Measurements from ENCODE around the gene SLC39A13. TPM values are rescaled to one million over a fixed set of nuclear protein-coding genes. Genes with fewer than 3 reads are reported as not detected.

The SLC39A13 gene
- total and polyA plus RNA-seq, 2 donors (not counting 1 experiment from before 2014, with no cell fraction given) = 62.9 to 88.7 TPM

- no peak for TF ChIP-seq CTCF (conservative IDR thresholded peaks at IDR 0.05 in 1 of 2, IDR thresholded peaks at IDR 0.05 in 1 of 2; ENCODE audit: low read depth in 1 of 2, low read length in 2 of 2)
- no peak for TF ChIP-seq EZH2 (IDR thresholded peaks at IDR 0.05; ENCODE audit: low read length, missing control alignments)
- no peaks in the 10 kb centered on the region for H3K79me2 ChIP-seq (ENCODE audit: control insufficient read depth, insufficient read depth, low read length)
- H3K9ac ChIP-seq (ENCODE audit: insufficient read depth, low read length) = peak overlapping the region; percentile 42
- no peak for DNase-seq (ENCODE audit: low read depth in 2 of 2)
- H3K4me3 ChIP-seq (replicated peaks in 1 of 4; ENCODE audit: control extremely low read depth in 1 of 4, insufficient read depth in 1 of 4, low read depth in 3 of 4, low read length in 4 of 4) = no peak overlapping the region
- H3K4me1 ChIP-seq (ENCODE audit: control insufficient read depth, extremely low read depth, insufficient read depth, low read length) = peaks cover 10% of the 10 kb centered on the region
- peak overlapping the region; percentile 41 for H2AFZ ChIP-seq (ENCODE audit: low read length)
- H3K9me3 ChIP-seq (ENCODE audit: control insufficient read depth, insufficient read depth, low read depth, low read length) = no peaks in the 10 kb centered on the region
- H3K27ac ChIP-seq (ENCODE audit: insufficient read depth, low read length) = peak overlapping the region; percentile 51
- H3K36me3 ChIP-seq (ENCODE audit: control insufficient read depth, insufficient read depth, low read length) = no peaks in the 10 kb centered on the region
- H4K20me1 ChIP-seq (ENCODE audit: control insufficient read depth, extremely low read depth, insufficient read depth, low read length) = no peaks in the 10 kb centered on the region
- no peak overlapping the region for H3K4me2 ChIP-seq (ENCODE audit: extremely low read depth, insufficient read depth, low read length)
- no peaks in the 10 kb centered on the region for H3K27me3 ChIP-seq (ENCODE audit: control insufficient read depth, insufficient read depth, low read length)
These were observed 13.0 kb upstream of the SLC39A13 start for GRCh38 chr11:47395223-47396048.

GRCh38 chr11:47396049-47396320 lies 12.4 kb upstream of the SLC39A13 start:
- Histone ChIP-seq H2AFZ (ENCODE audit: low read length) (no peak overlapping the region), H4K20me1 (ENCODE audit: control insufficient read depth, extremely low read depth, insufficient read depth, low read length) (no peaks in the 10 kb centered on the region), H3K36me3 (ENCODE audit: control insufficient read depth, insufficient read depth, low read length) (no peaks in the 10 kb centered on the region), H3K4me3 (replicated peaks in 1 of 4; ENCODE audit: control extremely low read depth in 1 of 4, insufficient read depth in 1 of 4, low read depth in 3 of 4, low read length in 4 of 4) (no peak overlapping the region), H3K4me2 (ENCODE audit: extremely low read depth, insufficient read depth, low read length) (no peak overlapping the region), H3K27ac (ENCODE audit: insufficient read depth, low read length) (no peak overlapping the region), H3K79me2 (ENCODE audit: control insufficient read depth, insufficient read depth, low read length) (no peaks in the 10 kb centered on the region), H3K4me1 (ENCODE audit: control insufficient read depth, extremely low read depth, insufficient read depth, low read length) (peaks cover 10% of the 10 kb centered on the region), H3K9ac (ENCODE audit: insufficient read depth, low read length) (no peak overlapping the region), H3K27me3 (ENCODE audit: control insufficient read depth, insufficient read depth, low read length) (no peaks in the 10 kb centered on the region), H3K9me3 (ENCODE audit: control insufficient read depth, insufficient read depth, low read depth, low read length) (no peaks in the 10 kb centered on the region)
- no peak for DNase-seq (ENCODE audit: low read depth in 2 of 2)
- TF ChIP-seq CTCF (conservative IDR thresholded peaks at IDR 0.05 in 1 of 2, IDR thresholded peaks at IDR 0.05 in 1 of 2; ENCODE audit: low read depth in 1 of 2, low read length in 2 of 2) = no peak
- TF ChIP-seq EZH2 (IDR thresholded peaks at IDR 0.05; ENCODE audit: low read length, missing control alignments) = no peak

- Histone ChIP-seq H3K4me1 (ENCODE audit: control insufficient read depth, extremely low read depth, insufficient read depth, low read length) (peaks cover 10% of the 10 kb centered on the region), H2AFZ (ENCODE audit: low read length) (no peak overlapping the region), H3K79me2 (ENCODE audit: control insufficient read depth, insufficient read depth, low read length) (no peaks in the 10 kb centered on the region), H3K9me3 (ENCODE audit: control insufficient read depth, insufficient read depth, low read depth, low read length) (no peaks in the 10 kb centered on the region), H3K4me3 (replicated peaks in 1 of 4; ENCODE audit: control extremely low read depth in 1 of 4, insufficient read depth in 1 of 4, low read depth in 3 of 4, low read length in 4 of 4) (no peak overlapping the region), H3K36me3 (ENCODE audit: control insufficient read depth, insufficient read depth, low read length) (no peaks in the 10 kb centered on the region), H3K27me3 (ENCODE audit: control insufficient read depth, insufficient read depth, low read length) (no peaks in the 10 kb centered on the region), H3K9ac (ENCODE audit: insufficient read depth, low read length) (no peak overlapping the region), H4K20me1 (ENCODE audit: control insufficient read depth, extremely low read depth, insufficient read depth, low read length) (no peaks in the 10 kb centered on the region), H3K4me2 (ENCODE audit: extremely low read depth, insufficient read depth, low read length) (no peak overlapping the region), H3K27ac (ENCODE audit: insufficient read depth, low read length) (no peak overlapping the region)
- TF ChIP-seq EZH2 (IDR thresholded peaks at IDR 0.05; ENCODE audit: low read length, missing control alignments) (no peak), CTCF (conservative IDR thresholded peaks at IDR 0.05 in 1 of 2, IDR thresholded peaks at IDR 0.05 in 1 of 2; ENCODE audit: low read depth in 1 of 2, low read length in 2 of 2) (no peak)
- no peak for DNase-seq (ENCODE audit: low read depth in 2 of 2)
These were observed 10.4 kb upstream of the SLC39A13 start for GRCh38 chr11:47398011-47398410.

Measured in fibroblast of lung (primary cell).